Measurements from ENCODE around the gene SPATS2L.

Gene SPATS2L

DNA sequence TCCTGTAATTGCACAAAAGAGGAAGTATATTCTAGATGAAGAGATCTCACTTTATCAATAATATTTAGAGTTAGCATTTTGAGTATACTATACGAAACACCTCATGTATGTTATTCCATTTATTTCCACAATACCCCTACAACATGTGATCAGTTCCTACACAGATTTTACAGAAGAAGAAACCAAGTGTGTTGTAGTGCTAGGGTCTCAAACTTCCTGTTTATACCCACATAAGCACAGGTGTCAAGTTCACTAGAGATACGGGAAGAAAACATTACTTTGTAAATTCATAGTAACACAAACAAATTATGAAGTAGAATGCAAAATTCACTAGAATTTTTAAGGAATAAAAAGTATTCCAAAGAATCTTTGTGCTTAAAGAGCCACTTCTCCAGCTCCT lies 157.0 kb downstream of the SPATS2L start:
- Histone ChIP-seq H2AFZ (ENCODE audit: low read length) (no peak overlapping the region), H3F3A (ENCODE audit: insufficient read depth, low read length) (no peaks in the 10 kb centered on the region), H3K36me3 (replicated peaks; ENCODE audit: insufficient read depth, low read length) (no peaks in the 10 kb centered on the region; the same call in 1 of the 2 replicates), H3K9ac (ENCODE audit: low read length) (no peak overlapping the region), H3K27ac (ENCODE audit: low read length) (no peak overlapping the region), H3K4me1 (ENCODE audit: low read length) (peaks cover 27% of the 10 kb centered on the region), H3K79me2 (ENCODE audit: low read length) (no peaks in the 10 kb centered on the region), H3K4me2 (ENCODE audit: low read depth, low read length) (no peak overlapping the region), H3K9me2 (replicated peaks; ENCODE audit: insufficient read depth, low read length) (no peaks in the 10 kb centered on the region), H3K27me3 (replicated peaks; ENCODE audit: insufficient read depth, low read length) (no peaks in the 10 kb centered on the region), H3K9me3 (replicated peaks; ENCODE audit: insufficient read depth, low read length) (no peaks in the 10 kb centered on the region), H4K20me1 (ENCODE audit: insufficient read depth, low read length) (no peaks in the 10 kb centered on the region), H3K4me3 (ENCODE audit: low read length) (no peak overlapping the region)
- no peak for TF ChIP-seq EZH2 (optimal IDR thresholded peaks at IDR 0.05; ENCODE audit: low read depth, low read length)
- no peak for DNase-seq

DNA sequence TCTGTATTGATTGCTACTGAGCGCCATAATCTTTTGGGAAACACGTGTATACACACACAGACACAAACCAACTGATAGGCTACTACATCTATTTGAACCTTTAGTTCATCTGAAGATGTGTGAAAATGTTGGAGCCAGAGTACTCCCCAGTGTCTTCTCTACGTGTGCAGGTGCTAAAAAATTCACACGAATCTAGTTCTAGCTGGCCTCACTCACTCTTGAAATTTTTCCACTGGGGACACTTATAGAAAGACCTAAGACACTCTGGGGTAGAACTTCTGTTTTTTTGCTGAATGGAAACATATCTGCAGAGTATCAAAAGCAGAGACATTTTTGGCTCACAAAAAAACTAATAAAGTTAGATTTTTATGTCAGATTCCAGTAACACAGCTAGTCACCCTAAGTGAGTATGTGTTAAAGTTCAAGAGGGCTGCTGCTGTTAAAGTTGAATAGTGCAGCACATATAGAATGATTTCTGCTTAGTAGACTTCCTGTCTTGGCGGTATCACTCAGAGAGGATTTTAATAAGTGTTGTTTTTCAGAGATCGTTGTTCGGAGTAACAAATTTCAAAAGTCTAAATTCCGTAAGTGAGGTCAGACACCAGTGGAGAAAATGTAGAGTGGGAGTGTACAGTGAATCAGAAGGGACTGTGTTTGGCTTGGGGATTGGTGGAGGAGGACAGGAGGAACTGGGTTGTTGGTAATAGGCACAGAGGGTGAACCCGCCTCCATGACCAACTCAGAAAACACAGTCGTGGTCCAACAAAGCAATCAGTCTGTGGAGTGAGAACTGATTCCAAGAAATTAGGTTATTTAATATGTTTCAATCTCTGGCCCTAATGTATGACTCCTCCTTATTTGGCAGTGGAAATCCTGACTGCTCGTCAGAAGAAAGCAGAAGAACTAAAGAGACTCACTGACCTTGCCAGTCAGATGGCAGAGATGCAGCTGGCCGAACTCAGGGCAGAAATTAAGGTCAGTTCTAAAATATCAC lies 160.2 kb downstream of the SPATS2L start:
- Histone ChIP-seq H3F3A (ENCODE audit: insufficient read depth, low read length) (peaks cover 16% of the 10 kb centered on the region), H3K4me2 (ENCODE audit: low read depth, low read length) (no peak overlapping the region), H3K36me3 (replicated peaks; ENCODE audit: insufficient read depth, low read length) (no peaks in the 10 kb centered on the region; the same call in 1 of the 2 replicates), H3K4me1 (ENCODE audit: low read length) (peaks cover 41% of the 10 kb centered on the region), H3K9me3 (replicated peaks; ENCODE audit: insufficient read depth, low read length) (no peaks in the 10 kb centered on the region), H3K9ac (ENCODE audit: low read length) (no peak overlapping the region), H3K79me2 (ENCODE audit: low read length) (no peaks in the 10 kb centered on the region), H3K4me3 (ENCODE audit: low read length) (no peak overlapping the region), H3K27ac (ENCODE audit: low read length) (no peak overlapping the region), H2AFZ (ENCODE audit: low read length) (no peak overlapping the region), H3K9me2 (replicated peaks; ENCODE audit: insufficient read depth, low read length) (no peaks in the 10 kb centered on the region), H3K27me3 (replicated peaks; ENCODE audit: insufficient read depth, low read length) (no peaks in the 10 kb centered on the region), H4K20me1 (ENCODE audit: insufficient read depth, low read length) (no peaks in the 10 kb centered on the region)
- DNase-seq, result no peak
- no peak for TF ChIP-seq EZH2phosphoT487 (IDR thresholded peaks at IDR 0.05; ENCODE audit: low read length)
- TF ChIP-seq, protein P1, sequence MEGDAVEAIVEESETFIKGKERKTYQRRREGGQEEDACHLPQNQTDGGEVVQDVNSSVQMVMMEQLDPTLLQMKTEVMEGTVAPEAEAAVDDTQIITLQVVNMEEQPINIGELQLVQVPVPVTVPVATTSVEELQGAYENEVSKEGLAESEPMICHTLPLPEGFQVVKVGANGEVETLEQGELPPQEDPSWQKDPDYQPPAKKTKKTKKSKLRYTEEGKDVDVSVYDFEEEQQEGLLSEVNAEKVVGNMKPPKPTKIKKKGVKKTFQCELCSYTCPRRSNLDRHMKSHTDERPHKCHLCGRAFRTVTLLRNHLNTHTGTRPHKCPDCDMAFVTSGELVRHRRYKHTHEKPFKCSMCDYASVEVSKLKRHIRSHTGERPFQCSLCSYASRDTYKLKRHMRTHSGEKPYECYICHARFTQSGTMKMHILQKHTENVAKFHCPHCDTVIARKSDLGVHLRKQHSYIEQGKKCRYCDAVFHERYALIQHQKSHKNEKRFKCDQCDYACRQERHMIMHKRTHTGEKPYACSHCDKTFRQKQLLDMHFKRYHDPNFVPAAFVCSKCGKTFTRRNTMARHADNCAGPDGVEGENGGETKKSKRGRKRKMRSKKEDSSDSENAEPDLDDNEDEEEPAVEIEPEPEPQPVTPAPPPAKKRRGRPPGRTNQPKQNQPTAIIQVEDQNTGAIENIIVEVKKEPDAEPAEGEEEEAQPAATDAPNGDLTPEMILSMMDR (IDR thresholded peaks at IDR 0.05; ENCODE audit: low read length), result no peak
- TF ChIP-seq EZH2 (optimal IDR thresholded peaks at IDR 0.05; ENCODE audit: low read depth, low read length), result no peak

DNA sequence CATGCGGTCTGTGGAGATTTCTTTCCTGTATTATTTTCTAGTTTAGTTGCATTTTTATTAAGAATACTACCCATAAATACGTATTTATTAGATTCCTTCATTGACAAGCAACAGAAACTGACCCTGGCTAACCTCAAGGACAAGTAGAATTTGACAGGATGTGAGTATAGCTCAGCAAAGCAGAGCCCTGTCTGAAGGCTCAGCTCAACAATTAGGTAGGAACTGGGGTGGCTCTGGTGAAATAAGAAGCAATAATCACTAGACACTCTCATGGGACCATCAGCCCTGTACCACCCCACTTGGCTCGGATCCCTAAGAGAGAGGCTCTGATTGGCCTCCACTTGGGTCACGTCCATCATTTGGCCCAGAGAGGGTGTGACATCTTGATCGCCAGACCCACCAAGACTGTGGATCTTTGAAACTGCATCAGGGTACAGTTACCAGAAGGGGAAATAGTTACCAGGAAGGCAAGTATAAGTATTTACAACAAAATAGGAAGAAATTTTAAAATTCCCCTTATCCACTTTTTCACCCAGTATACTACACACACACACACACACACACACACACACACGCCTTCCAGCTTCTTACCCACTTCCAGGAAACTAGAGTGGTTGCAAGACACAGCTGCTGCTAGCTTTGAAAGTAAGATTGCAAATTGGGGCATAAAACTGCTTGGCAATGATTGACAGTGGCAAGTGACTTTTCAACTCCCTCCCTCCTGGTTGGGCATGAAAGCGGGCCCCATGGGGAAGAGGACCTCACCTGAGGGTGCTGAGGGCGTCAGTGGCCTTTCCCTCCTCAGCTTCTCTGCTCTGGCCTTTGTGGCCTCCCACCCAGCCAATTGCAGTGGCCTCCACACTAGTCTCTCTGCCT lies 161.6 kb downstream of the SPATS2L start:
- TF ChIP-seq, protein P1 (IDR thresholded peaks at IDR 0.05; ENCODE audit: low read length), result no peak
- TF ChIP-seq EZH2phosphoT487 (IDR thresholded peaks at IDR 0.05; ENCODE audit: low read length) (no peak), EZH2 (optimal IDR thresholded peaks at IDR 0.05; ENCODE audit: low read depth, low read length) (no peak)
- Histone ChIP-seq H3K36me3 (replicated peaks; ENCODE audit: insufficient read depth, low read length) (peaks cover 1% of the 10 kb centered on the region; the same call in 1 of the 2 replicates), H4K20me1 (ENCODE audit: insufficient read depth, low read length) (no peaks in the 10 kb centered on the region), H3K79me2 (ENCODE audit: low read length) (no peaks in the 10 kb centered on the region), H3F3A (ENCODE audit: insufficient read depth, low read length) (peaks cover 22% of the 10 kb centered on the region), H3K9me2 (replicated peaks; ENCODE audit: insufficient read depth, low read length) (no peaks in the 10 kb centered on the region), H3K27ac (ENCODE audit: low read length) (no peak overlapping the region), H3K9me3 (replicated peaks; ENCODE audit: insufficient read depth, low read length) (no peaks in the 10 kb centered on the region), H2AFZ (ENCODE audit: low read length) (no peak overlapping the region), H3K4me3 (ENCODE audit: low read length) (no peak overlapping the region), H3K4me2 (ENCODE audit: low read depth, low read length) (no peak overlapping the region), H3K27me3 (replicated peaks; ENCODE audit: insufficient read depth, low read length) (no peaks in the 10 kb centered on the region), H3K4me1 (ENCODE audit: low read length) (peaks cover 47% of the 10 kb centered on the region), H3K9ac (ENCODE audit: low read length) (no peak overlapping the region)
- DNase-seq, result no peak

Measured in MM.1S (cell line).